Heart right ventricle (tissue), 16 donors: Measurements from ENCODE around the gene LGR4. TPM values are rescaled to one million over a fixed set of nuclear protein-coding genes. Genes with fewer than 3 reads are reported as not detected.
A peak's percentile ranks its signal among the peaks of the same experiment; 100 is the strongest.

Experiments used
- ATAC-seq, 8 donors: fragments of 200-7000 bp; cut with Tn5 transposase; one replicate each; pipeline ENCODE4 v1.9.1; 2020; ENCODE audit warnings: mild to moderate bottlenecking in 8 of 8, moderate library complexity in 8 of 8, moderate number of reproducible peaks in 1 of 8
- DNase-seq, 2 donors: peaks; one replicate each; pipeline ENCODE4 v3.0.0-alpha.2; 2020
- H3K27ac ChIP-seq, 10 donors: fragments of 200-600 bp; sonication (generic) in 2 of 10; one replicate each; pipeline versions ENCODE4 v1.5.0 to v1.8.0; 2020 to 2022; ENCODE audit warnings: mild to moderate bottlenecking in 3 of 10
- H3K27me3 ChIP-seq, 7 donors: fragments of 200-600 bp; one replicate each; pipeline ENCODE4 v1.8.0; 2021 to 2022; ENCODE audit warnings: mild to moderate bottlenecking in 2 of 7
- H3K36me3 ChIP-seq, 9 donors: fragments of 200-600 bp; sonication (generic) in 1 of 9; one replicate each; pipeline versions ENCODE4 v1.5.0 to v1.8.0; 2020 to 2022; ENCODE audit warnings: mild to moderate bottlenecking in 2 of 9
- H3K4me1 ChIP-seq, 9 donors: fragments of 200-600 bp; sonication (generic) in 1 of 9; one replicate each; pipeline versions ENCODE4 v1.5.0 to v1.8.0; 2020 to 2022; ENCODE audit warnings: mild to moderate bottlenecking in 4 of 9
- H3K4me3 ChIP-seq, 10 donors: fragments of 200-600 bp; sonication (generic) in 2 of 10; one replicate each; pipeline versions ENCODE4 v1.5.0 to v1.8.0; 2020 to 2022; ENCODE audit warnings: mild to moderate bottlenecking in 7 of 10, moderate library complexity in 2 of 10
- H3K9me3 ChIP-seq, 11 donors: fragments of 200-600 bp in 10 of 11; sonication (generic) in 2 of 11; one replicate each; pipeline versions ENCODE4 v1.5.0 to v1.8.0; 2013 to 2022; ENCODE audit warnings: mild to moderate bottlenecking in 2 of 11, control low read depth in 1 of 11, moderate library complexity in 1 of 11
- CTCF ChIP-seq, 9 donors: fragments of 200-600 bp; sonication (generic) in 2 of 9; IDR thresholded peaks; one replicate each; pipeline versions ENCODE4 v1.5.0 to v1.8.0; 2021 to 2022; ENCODE audit warnings: antibody characterized with exemption in 9 of 9, mild to moderate bottlenecking in 5 of 9, moderate library complexity in 1 of 9
- WGBS, 2 donors: extraction: QIAGEN DNeasy Blood & Tissue Kit; methylation state at CpG; one replicate each; pipeline ENCODE4 v1.1.7; 2013; ENCODE audit warnings: inconsistent platforms in 1 of 2; 5-methylcytosine and 5-hydroxymethylcytosine counted together
- intact Hi-C, 10 donors: fragments of 100-400 bp; cut with DNase I; formaldehyde crosslinking; loops; one replicate each; pipeline versions ENCODE4 v1.11.1 to v1.14.2; 2022
- polyA plus RNA-seq, 2 donors: library from polyadenylated mRNA; stranded (reverse); fragments of 200-250 nt; gene quantifications; one replicate each; pipeline ENCODE4 v1.2.3, GENCODE V29; 2013
- total RNA-seq, 10 donors: library from RNA; stranded (reverse); fragmentation: NEBNext Ultra II Directional in 3 of 10; extraction: Animal tissue kit (Norgen Biotek cat#: 25700) in 3 of 10; gene quantifications; one replicate each; pipeline versions ENCODE4 v1.2.1 to v1.2.4, GENCODE V29; 2021 to 2023
- donor health status: Arrhythmogenic right ventricular cardiomyopathy.
- donor health status: ischemic (EF 13 %, LVEDD 7.1; RV severe dilation, severe dysfunction).
- donor health status: healthy with polysubstance abuse.
- donor health status: DM: no; HTN: yes; CAD: no.
- donor health status: DM: no; HTN: no; CAD: no.
- donor health status: ischemic (EF 25% LVEDD 6.9; RV normal size, moderate dysfunction).
- donor health status: ischemic (EF 25% LVEDD 5.7; RV mildly dilated, moderate dysfunction).
- donor health status: healthy.
- donor health status: DM: yes; HTN: yes; CAD: no.
- donor health status: Ischemic cardiomyopathy.
- donor health status: ischemic (EF 35%, LVEDD 5.7; RV mildly dilated, moderate dysfunction).
- donor health status: nonischemic (EF 11% LVEDD 7.7; RV severe dilation, severe dysfunction).
- donor health status: DM: yes; HTN: yes; CAD: no.
- donor health status: PGD.
- donor health status: ischemic (EF 29% LVEDD 5.4; RV normal size, mild dysfunction).
- donor health status: nonischemic (EF 23%, LVEDD 6.1; RV moderate dilation, normal function).

LGR4 gene
- total and polyA plus RNA-seq, 12 donors = 6.0 to 41.0 (median 21.7) TPM

- intact Hi-C loops = loop anchor here in 3 of 10 donors (5.0 to 10.0 kb wide), 3 partner anchors 187 to 758 kb away; partner anchors contain the start of genes KIF18A (in 1 of the 3) and METTL15 (in 1 of the 3)
Observed at GRCh38 chr11:27509908-27510307, 37.3 kb upstream of the LGR4 start.

GRCh38 chr11:27507557-27508322 is 35.1 kb upstream of the LGR4 start:
- H3K4me1 ChIP-seq = peaks cover 10 to 64% (median 43%) of the 10 kb centered on the region in 9 donors

More at GRCh38 chr11:27509908-27510307, 37.3 kb upstream of the LGR4 start:
- H3K27me3 ChIP-seq = no peaks in the 10 kb centered on the region
- DNase-seq = no peak
- H3K4me3 ChIP-seq = no peak overlapping the region
- TF ChIP-seq CTCF (IDR thresholded peaks at IDR 0.05) = no peak
- 84 to 87% methylated on average over 4 of the region's 4 CpGs for WGBS, 2 donors
- H3K36me3 ChIP-seq = no peaks in the 10 kb centered on the region
- ATAC-seq = no peak
- H3K9me3 ChIP-seq = peaks cover 0 to 2% (median 0%) of the 10 kb centered on the region in 11 donors
- H3K27ac ChIP-seq = no peak overlapping the region
- peaks cover 10 to 63% (median 35%) of the 10 kb centered on the region in 9 donors for H3K4me1 ChIP-seq

DNA sequence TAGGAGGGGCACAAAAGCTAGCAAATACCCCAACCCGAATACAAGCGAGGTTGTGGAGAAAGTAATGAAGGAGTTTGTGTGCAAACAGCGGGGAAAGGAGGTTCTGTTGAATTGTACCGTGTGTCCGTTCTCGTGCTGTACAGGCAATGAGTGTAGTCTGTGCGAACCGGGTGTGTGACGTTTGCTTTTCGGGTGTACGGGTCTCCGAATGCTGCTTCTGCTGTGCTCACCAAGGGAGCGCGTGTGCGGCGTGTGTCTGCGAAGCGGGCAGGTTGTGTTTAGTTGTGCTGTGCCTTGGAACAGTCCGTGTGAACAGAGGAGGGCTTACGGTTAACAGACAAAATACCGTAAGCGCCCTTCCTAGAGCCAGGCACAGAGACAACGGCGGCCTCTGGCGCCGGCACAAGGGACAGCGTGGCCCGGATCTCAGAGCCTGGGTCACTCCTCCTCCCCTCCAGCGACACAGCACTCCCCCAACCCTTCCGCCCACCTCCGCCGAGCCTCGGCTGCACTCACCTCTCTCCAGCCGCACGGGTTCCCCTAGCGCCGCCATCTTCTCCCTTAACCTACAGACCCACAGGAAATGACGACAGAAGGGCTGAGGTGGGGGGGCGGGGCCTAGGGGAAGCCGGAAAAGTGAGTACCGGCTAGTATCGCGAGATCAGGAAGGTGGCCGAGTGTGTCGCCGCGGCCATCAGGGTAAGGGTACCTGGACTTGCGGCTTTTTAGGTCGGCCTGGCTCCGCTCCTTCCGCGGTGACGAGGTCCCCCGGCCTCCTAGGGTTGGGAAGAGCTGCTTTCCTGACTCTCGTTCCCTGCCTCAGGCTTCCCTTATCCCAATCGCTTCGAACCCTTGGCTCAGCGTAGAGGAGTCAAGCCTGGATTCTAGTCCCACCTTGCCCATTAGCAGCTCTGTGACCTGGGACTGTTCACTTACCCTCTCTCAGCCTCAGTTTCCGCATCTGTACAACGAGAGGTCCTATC is 33.9 kb upstream of the LGR4 start, which contains the start of gene LIN7C:
LIN7C (minus strand) TSS at position 570 of the 983 bp plus-strand sequence; CDS start at position 553, 17 bp downstream.
- Histone ChIP-seq H3K27me3 (no peaks in the 10 kb centered on the region), H3K4me1 (peaks cover 10 to 63% (median 49%) of the 10 kb centered on the region in 9 donors), H3K27ac (peak within 1 kb of the TSS; percentile 70 to 95 (median 91)), H3K36me3 (peaks cover 0 to 19% (median 0%) of the 10 kb centered on the region in 9 donors), H3K9me3 (no peaks in the 10 kb centered on the region), H3K4me3 (peak within 1 kb of the TSS; percentile 68 to 93 (median 77))
- peak; percentile 99 to 100 (median 99) for ATAC-seq
- peak; percentile 94 to 98 for DNase-seq
- intact Hi-C loops = loop anchor here in 1 of 10 donors (5.0 kb wide), 1 partner anchor 754 kb away; no protein-coding TSS in a partner anchor
- WGBS, 2 donors = 0% methylated on average over 60 of the region's 60 CpGs
- peak in 4 of 9 donors; percentile 15 to 31 (median 23) for TF ChIP-seq CTCF (IDR thresholded peaks at IDR 0.05)

More at GRCh38 chr11:27507557-27508322, 35.1 kb upstream of the LGR4 start:
- ATAC-seq = no peak
- TF ChIP-seq CTCF (IDR thresholded peaks at IDR 0.05) = no peak
- Histone ChIP-seq H3K9me3 (no peaks in the 10 kb centered on the region), H3K4me3 (peak overlapping the region in 9 of 10 donors; percentile 68 to 93 (median 78)), H3K27ac (peak overlapping the region in 8 of 10 donors; percentile 89 to 95 (median 92)), H3K27me3 (no peaks in the 10 kb centered on the region), H3K36me3 (peaks cover 0 to 10% (median 0%) of the 10 kb centered on the region in 9 donors)
- intact Hi-C loops = loop anchor here in 1 of 10 donors (5.0 kb wide), 1 partner anchor 755 kb away; no protein-coding TSS in a partner anchor
- no peak for DNase-seq
- WGBS, 2 donors = 99 to 100% methylated on average over 4 of the region's 4 CpGs
